Suppressor macrophage treated with lipopolysaccharide for 4 hours (primary cell): ENCODE results near the gene NTN5.

ENCODE experiments used
- DNase-seq: peaks from one replicate; pipeline ENCODE4 v3.0.0-alpha.2; 2020

The NTN5 gene

GRCh38 chr19:48613024-48613851 lies 59.6 kb downstream of the NTN5 start:
- DNase-seq: no peak

- DNase-seq: no peak
These were observed 60.9 kb downstream of the NTN5 start for GRCh38 chr19:48611872-48612271.
